ENCODE results near the gene PLSCR1.
"Not testable (repeated sequence)": the region's sequence is repeated elsewhere in the genome, so short reads cannot be mapped to it uniquely, and the experiment has no call there.

PLSCR1 gene

GRCh38 chr3:146511402-146512134 is 32.8 kb downstream of the PLSCR1 start:
- no peak for DNase-seq

GRCh38 chr3:146507331-146508120 is 36.9 kb downstream of the PLSCR1 start:
- DNase-seq = no peak

- no peak for DNase-seq
These were observed 38.9 kb downstream of the PLSCR1 start for GRCh38 chr3:146505516-146505915.

GRCh38 chr3:146504498-146505197 is 39.8 kb downstream of the PLSCR1 start:
- peak; percentile 67 for DNase-seq

- DNase-seq = no peak
These were observed 40.8 kb downstream of the PLSCR1 start for GRCh38 chr3:146503461-146504202.

DNA sequence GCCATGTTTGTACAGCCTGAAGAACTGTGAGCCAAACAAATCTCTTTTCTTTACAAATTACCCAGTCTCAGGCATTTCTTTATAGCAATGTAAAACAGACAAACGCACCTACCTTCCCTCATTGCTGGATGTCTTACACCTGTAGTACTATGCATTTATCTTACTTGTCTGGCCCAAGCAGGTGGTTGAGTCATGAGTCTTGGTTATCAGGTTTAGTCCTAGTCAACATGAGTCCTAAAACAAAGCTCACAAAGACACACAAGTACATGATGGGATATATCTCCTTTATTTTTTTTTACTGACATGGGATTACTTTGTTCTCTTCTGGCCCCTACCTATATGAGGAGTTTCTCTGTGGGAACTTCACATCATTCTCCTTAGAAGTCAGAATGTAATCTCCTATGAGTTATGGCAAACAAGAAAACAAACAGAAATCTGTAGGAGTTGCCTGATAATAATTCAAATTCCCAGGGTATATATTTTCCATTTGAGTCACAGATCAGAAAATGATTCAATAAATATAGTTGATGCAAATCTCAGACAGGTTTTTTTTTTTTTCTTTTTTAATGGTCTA is 41.4 kb downstream of the PLSCR1 start:
- no peak for DNase-seq

GRCh38 chr3:146501752-146502151 is 42.7 kb downstream of the PLSCR1 start:
- DNase-seq = no peak

- DNase-seq = no peak
These were observed 44.7 kb downstream of the PLSCR1 start for GRCh38 chr3:146499701-146500100.

- DNase-seq = no peak
These were observed 46.2 kb downstream of the PLSCR1 start for GRCh38 chr3:146498002-146498736.

DNA sequence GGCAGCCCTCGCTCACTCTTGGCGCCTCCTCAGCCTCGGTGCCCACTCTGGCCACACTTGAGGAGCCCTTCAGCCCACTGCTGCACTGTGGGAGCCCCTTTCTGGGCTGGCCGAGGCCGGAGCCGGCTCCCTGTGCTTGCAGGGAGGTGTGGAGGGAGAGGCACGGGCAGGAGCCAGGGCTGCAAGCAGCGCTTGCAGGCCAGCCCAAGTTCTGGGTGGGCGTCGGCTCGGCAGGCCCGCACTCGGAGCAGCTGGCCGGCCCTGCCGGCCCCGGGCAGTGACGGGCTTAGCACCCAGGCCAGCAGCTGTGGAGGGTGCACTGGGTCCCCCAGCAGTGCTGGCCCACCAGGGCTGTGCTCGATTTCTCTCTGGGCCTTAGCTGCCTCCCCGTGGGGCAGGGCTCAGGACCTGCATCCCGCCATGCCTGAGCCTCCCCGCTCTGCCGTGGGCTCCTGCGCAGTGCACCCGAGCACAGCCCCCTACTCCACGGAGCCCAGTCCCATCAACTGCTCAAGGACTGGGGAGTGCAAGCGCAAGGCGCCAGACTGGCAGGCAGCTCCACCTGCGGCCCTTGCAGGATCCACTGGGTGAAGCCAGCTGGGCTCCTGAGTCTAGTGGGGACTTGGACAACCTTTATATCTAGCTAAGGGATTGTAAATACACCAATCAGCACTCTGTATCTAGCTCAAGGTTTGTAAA is 47.1 kb downstream of the PLSCR1 start:
- DNase-seq = not testable (repeated sequence)

- DNase-seq = peak; percentile 91
These were observed 47.7 kb downstream of the PLSCR1 start for GRCh38 chr3:146496726-146497125.

DNA sequence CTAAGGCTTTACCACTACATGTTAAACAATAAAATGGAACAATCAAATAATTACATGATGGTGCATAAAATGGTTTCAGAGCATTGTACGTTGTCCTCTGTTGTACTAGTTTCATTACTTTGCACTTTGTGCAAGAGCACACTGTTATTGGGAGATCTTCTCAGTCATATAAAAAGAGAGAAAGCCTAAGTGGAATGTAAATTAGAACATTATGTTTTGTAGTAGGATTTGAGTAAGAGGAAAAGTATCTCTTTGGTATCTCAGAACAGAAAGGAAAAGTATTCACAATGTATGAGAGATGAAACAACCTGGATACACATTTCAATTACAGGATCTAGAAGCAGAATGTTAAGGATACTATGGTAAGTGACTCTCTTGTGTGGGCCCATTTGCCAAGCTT is 48.2 kb downstream of the PLSCR1 start:
- DNase-seq = no peak

DNA sequence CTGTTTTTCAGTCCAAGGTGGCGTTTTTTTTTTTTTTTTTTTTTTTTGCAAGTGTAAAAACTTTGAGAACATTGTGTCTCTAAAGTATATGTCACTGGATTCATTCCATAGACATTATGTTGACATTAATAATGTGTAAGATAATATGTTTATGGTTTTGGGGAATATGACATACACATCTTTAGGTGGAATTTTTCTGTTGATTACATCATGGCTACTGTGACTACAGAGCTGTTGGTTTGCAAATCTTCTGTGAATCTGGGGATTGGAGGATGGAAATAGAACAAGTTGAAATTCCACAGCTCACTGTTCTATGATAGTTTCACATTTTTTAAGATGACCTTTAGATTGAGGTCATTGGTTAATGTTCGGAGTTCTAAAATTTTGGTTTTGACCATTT is 50.6 kb downstream of the PLSCR1 start:
- DNase-seq = no peak

DNA sequence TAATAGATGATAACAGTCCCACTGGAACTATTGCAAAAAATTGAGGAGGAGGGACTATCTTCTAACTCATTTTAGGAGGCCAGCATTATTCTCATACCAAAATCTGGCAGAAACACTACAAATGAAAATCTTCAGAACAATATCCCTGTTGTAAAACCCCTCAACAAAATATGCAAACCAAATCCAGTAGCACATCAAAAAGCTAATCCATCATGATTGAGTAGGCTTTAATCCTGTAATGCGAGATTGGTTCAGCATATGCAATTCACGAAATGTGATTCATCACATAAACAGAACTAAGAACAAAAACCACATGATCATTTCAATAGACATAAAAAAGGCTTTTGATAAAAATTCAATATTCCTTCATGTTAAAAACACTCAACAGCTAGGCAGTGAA is 51.2 kb downstream of the PLSCR1 start:
- DNase-seq = no peak

DNA sequence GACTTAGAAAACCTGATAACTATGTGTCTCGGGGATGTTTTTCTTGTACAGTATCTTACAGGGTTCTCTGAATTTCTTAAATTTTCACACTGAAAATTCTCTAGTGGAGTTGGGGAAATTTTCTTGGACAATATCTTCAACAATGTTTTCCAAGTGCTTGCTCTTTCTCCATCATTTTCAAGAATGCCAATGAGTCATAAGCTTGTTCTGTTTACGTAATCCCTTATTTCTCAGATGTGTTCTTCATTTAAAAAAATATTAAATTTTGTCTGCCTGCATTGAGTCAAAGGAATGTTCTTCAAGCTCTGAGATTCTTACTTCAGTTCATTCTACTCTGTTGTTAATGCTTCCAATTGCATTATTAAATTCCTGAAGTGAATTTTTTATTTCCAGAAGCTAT is 53.1 kb downstream of the PLSCR1 start:
- no peak for DNase-seq

GRCh38 chr3:146485297-146485696 is 59.1 kb downstream of the PLSCR1 start:
- no peak for DNase-seq

- no peak for DNase-seq
These were observed 68.2 kb downstream of the PLSCR1 start for GRCh38 chr3:146476094-146476740.

DNA sequence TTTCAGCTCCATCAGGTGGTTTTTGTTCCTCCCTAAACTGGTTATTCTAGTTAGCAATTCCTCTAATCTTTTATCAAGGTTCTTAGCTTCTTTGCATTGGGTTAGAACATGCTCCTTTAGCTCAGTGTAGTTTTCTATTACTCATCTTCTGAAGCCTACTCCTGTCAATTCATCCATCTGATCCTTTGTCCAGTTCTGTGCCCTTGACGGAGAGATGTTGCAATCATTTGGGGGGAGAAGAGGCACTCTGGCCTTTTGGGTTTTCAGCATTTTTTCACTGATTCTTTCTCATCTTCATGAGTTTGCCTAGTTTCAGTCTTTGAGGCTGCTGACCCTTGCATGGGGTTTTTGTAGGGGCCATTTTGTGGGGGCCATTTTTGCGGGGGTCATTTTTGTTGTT is 69.4 kb downstream of the PLSCR1 start:
- DNase-seq = not testable (repeated sequence)

GRCh38 chr3:146473726-146474125 is 70.7 kb downstream of the PLSCR1 start:
- DNase-seq = no peak

DNA sequence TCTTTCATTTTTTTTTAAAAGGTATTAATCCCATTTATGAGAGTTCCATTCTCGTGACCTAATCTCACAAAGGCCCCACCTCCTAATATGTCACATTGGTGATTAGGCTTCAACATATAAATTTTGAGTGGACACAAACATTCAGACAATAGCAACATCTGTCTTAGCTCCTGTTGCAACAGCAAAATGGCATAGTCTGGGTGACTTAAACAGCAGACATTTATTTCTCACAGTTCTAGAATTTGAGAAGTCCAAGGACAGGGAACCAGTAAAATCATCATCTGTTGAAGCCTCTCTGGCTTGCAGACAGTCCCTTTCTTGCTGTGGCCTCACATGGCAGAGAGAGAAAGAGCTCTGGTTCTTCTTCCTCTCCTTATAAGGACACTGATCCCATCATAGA is 71.8 kb downstream of the PLSCR1 start:
- DNase-seq = no peak

- DNase-seq = no peak
These were observed 73.4 kb downstream of the PLSCR1 start for GRCh38 chr3:146471012-146471411.

Measured in hematopoietic multipotent progenitor cell treated with erythropoietin and hydrocortisone succinate and interleukin-3 and kit ligand, for 8 days (in vitro differentiated cells).